GM12873 (cell line): Measurements from ENCODE around the gene DPH3.

Source experiments
- CTCF ChIP-seq: IDR thresholded peaks from 2 replicates; pipeline ENCODE4 v1.5.1; 2012; ENCODE audit warnings: low read depth, mild to moderate bottlenecking, moderate library complexity, low read length, control low read depth; ENCODE audit not compliant: insufficient read depth; ENCODE audit errors: missing control alignments

DPH3 gene

GRCh38 chr3:16229681-16230080 lies 35.1 kb downstream of the DPH3 start:
- no peak for TF ChIP-seq CTCF

- TF ChIP-seq CTCF, result no peak
Observed at GRCh38 chr3:16227566-16227965, 37.2 kb downstream of the DPH3 start.

GRCh38 chr3:16224325-16224724 lies 40.4 kb downstream of the DPH3 start:
- TF ChIP-seq CTCF, result no peak

GRCh38 chr3:16222547-16222946 lies 42.2 kb downstream of the DPH3 start:
- TF ChIP-seq CTCF, result no peak

- TF ChIP-seq CTCF, result no peak
Observed at GRCh38 chr3:16221990-16222389, 42.8 kb downstream of the DPH3 start.

- no peak for TF ChIP-seq CTCF
Observed at GRCh38 chr3:16219777-16220176, 45.0 kb downstream of the DPH3 start.

- no peak for TF ChIP-seq CTCF
Observed at GRCh38 chr3:16216373-16216935, 48.3 kb downstream of the DPH3 start.
